ENCODE measurements around the gene TOR1A. TPM values are rescaled to one million over a fixed set of nuclear protein-coding genes. Genes with fewer than 3 reads are reported as not detected.
A peak's percentile ranks its signal among the peaks of the same experiment; 100 is the strongest.

Gene TOR1A
- total RNA-seq, 2 donors from 2014 or later, result 53.5 to 54.7 TPM

DNA sequence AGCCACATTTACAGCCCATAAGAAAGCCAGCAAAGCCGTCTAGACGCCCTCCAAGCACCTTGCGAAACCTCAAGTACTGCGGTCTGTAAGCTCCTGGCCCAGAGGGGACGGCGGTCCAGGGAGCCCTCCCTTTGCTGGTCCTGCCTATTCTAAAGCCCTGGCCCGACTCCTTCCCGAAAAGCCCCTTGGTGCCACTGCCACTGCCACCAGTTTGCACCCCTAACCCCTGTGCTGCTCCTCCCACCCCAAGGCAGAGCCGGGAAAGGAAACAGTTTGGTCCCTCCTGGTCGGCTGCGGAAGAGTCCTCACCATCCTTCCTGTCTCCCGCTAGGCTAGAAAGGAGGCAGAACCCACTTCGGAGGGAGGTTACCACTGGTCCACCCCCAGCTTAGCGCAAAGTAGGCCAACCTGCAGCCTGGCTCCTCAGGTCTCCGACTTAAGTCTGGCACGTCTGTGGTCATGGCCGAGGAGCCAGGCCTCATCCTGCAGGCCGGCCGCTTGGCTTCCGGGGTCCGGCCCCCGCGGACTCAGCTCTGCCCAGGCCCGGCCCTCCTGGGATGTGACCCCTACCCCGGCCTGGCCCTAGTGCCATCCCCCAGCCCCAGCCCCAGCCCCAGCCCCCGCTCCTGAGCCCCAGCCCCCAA is 916 bp downstream of the TOR1A start:
- Mint-ChIP-seq H3K27me3 (no peaks in the 10 kb centered on the region), H3K4me1 (ENCODE audit: low read depth in 2 of 2) (peaks cover 11 to 17% of the 10 kb centered on the region in 2 donors), H3K9me3 (no peaks in the 10 kb centered on the region), H3K36me3 (peaks cover 6% of the 10 kb centered on the region), H3K27ac (peak overlapping the region; percentile 60 to 79), H3K4me3 (peak overlapping the region; percentile 85)
- ATAC-seq (peak; percentile 63 to 64), DNase-seq (ENCODE audit: low spot score) (no peak)

GRCh38 chr9:129816501-129817435 is 7.2 kb downstream of the TOR1A start:
- no peak for ATAC-seq
- Mint-ChIP-seq H3K27ac (peak overlapping the region; percentile 53 to 81), H3K36me3 (peaks cover 7% of the 10 kb centered on the region), H3K4me3 (no peak overlapping the region), H3K4me1 (ENCODE audit: low read depth in 2 of 2) (peaks cover 15 to 20% of the 10 kb centered on the region in 2 donors), H3K27me3 (no peaks in the 10 kb centered on the region), H3K9me3 (no peaks in the 10 kb centered on the region)
- no peak for DNase-seq (ENCODE audit: low spot score)

- peaks cover 7% of the 10 kb centered on the region for H3K36me3 Mint-ChIP-seq
- no peaks in the 10 kb centered on the region for H3K27me3 Mint-ChIP-seq
- H3K4me1 Mint-ChIP-seq (ENCODE audit: low read depth in 2 of 2), result peaks cover 15 to 20% of the 10 kb centered on the region in 2 donors
- no peaks in the 10 kb centered on the region for H3K9me3 Mint-ChIP-seq
- ATAC-seq, result no peak
- DNase-seq (ENCODE audit: low spot score), result no peak
- H3K27ac Mint-ChIP-seq, result peak overlapping the region in 1 of 2 donors; percentile 46
- H3K4me3 Mint-ChIP-seq, result no peak overlapping the region
Measured at GRCh38 chr9:129815278-129815677, 8.7 kb downstream of the TOR1A start.

GRCh38 chr9:129814432-129815223 is 9.3 kb downstream of the TOR1A start:
- ATAC-seq (peak in 1 of 2 donors; percentile 14), DNase-seq (ENCODE audit: low spot score) (no peak)
- H3K4me3 Mint-ChIP-seq, result no peak overlapping the region
- H3K4me1 Mint-ChIP-seq (ENCODE audit: low read depth in 2 of 2), result peaks cover 15 to 20% of the 10 kb centered on the region in 2 donors
- no peaks in the 10 kb centered on the region for H3K27me3 Mint-ChIP-seq
- no peaks in the 10 kb centered on the region for H3K9me3 Mint-ChIP-seq
- peaks cover 7% of the 10 kb centered on the region for H3K36me3 Mint-ChIP-seq
- H3K27ac Mint-ChIP-seq, result peak overlapping the region in 1 of 2 donors; percentile 46

GRCh38 chr9:129813661-129814060 is 10.3 kb downstream of the TOR1A start:
- ATAC-seq (no peak), DNase-seq (ENCODE audit: low spot score) (no peak)
- Mint-ChIP-seq H3K27me3 (no peaks in the 10 kb centered on the region), H3K27ac (no peak overlapping the region), H3K4me1 (ENCODE audit: low read depth in 2 of 2) (peaks cover 15 to 19% of the 10 kb centered on the region in 2 donors), H3K4me3 (no peak overlapping the region), H3K36me3 (peaks cover 7% of the 10 kb centered on the region), H3K9me3 (no peaks in the 10 kb centered on the region)

DNA sequence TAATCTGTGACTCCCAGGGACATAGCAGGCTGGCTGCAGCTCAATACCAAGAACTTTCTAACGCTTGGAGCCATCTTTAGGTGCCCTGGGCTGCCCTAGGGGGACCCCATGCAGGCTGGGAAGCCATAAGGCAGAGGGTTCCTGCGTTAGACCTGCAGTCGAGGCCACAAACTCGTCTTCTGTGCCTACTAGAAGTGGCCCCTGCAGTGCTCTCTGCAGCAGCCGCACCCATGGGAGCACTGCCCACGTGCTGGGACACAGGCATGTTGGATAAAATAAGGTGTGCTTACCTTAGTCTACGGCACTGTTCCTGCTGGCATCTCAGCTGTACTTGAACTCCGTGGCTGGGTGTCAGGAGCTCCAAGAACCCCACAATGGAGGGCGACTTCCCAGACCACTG is 11.6 kb downstream of the TOR1A start:
- H3K27ac Mint-ChIP-seq, result peak overlapping the region in 1 of 2 donors; percentile 22
- no peaks in the 10 kb centered on the region for H3K27me3 Mint-ChIP-seq
- H3K36me3 Mint-ChIP-seq, result peaks cover 7% of the 10 kb centered on the region
- no peak overlapping the region for H3K4me3 Mint-ChIP-seq
- DNase-seq (ENCODE audit: low spot score) (no peak), ATAC-seq (no peak)
- no peaks in the 10 kb centered on the region for H3K9me3 Mint-ChIP-seq
- H3K4me1 Mint-ChIP-seq (ENCODE audit: low read depth in 2 of 2), result peaks cover 15 to 19% of the 10 kb centered on the region in 2 donors

DNA sequence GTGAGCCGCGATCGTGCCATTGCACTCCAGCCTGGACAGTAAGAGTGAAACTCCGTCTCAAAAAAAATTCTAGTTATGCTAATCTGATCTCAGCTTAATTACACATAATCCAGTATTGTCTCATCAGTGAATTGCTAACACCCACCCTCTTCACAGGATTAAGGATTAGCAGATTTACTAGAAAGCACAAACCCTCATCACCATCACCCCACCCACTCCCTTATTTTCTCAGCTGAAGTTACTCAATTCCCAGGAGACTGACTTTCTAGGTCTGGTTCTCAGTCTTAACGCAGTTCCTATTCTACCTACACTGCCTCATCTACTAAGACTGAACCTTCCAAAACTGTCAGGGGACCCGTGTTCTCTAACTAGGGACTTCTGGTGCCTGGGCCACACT is 12.0 kb downstream of the TOR1A start:
- Mint-ChIP-seq H3K27ac (peak overlapping the region in 1 of 2 donors; percentile 22), H3K27me3 (no peaks in the 10 kb centered on the region), H3K4me1 (ENCODE audit: low read depth in 2 of 2) (peaks cover 15 to 19% of the 10 kb centered on the region in 2 donors), H3K4me3 (no peak overlapping the region), H3K9me3 (no peaks in the 10 kb centered on the region), H3K36me3 (peaks cover 7% of the 10 kb centered on the region)
- no peak for DNase-seq (ENCODE audit: low spot score)
- ATAC-seq, result peak in 1 of 2 donors; percentile 39

DNA sequence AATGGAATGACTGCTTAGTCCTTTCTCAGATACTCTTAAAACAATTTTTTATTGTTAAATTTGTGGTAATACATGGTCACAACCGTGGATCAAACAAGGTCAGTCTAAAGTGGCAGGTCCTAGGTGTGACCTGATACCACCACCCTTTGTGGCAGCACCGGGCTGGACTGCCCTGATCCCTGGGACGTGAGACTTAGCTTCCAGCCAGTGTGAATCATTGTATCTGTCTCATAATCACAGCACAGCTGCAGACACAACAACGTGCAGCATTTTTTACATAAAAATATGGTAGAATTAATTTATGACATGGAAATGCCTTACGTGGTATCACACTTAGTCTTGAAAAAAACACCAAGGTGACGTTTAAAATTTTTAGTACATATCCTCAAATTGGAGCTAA is 13.1 kb downstream of the TOR1A start:
- Mint-ChIP-seq H3K4me1 (ENCODE audit: low read depth in 2 of 2) (peaks cover 13 to 14% of the 10 kb centered on the region in 2 donors), H3K36me3 (peaks cover under 1% of the 10 kb centered on the region), H3K27me3 (no peaks in the 10 kb centered on the region), H3K9me3 (no peaks in the 10 kb centered on the region), H3K27ac (no peak overlapping the region), H3K4me3 (no peak overlapping the region)
- DNase-seq (ENCODE audit: low spot score) (no peak), ATAC-seq (no peak)

DNA sequence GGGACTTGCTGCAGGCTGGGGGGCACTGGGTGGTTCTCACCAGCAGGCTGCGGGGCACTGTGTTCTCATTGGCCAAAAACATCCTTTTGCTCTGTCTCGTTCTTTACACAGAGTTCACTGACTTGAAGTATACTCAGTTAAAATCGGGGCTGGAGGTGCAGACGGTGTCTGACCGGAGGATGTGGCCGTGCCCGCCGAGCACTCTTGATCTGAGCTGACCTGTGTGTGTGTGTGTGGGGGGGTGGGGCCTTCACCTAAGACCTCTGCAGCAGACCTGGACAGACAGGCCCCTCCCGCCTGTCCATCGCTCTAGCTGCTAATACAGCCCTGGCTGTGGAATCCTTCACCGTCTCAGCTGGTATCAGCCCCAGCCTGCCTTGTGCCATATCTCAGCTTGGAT is 13.8 kb downstream of the TOR1A start:
- H3K4me1 Mint-ChIP-seq (ENCODE audit: low read depth in 2 of 2), result peaks cover 15 to 16% of the 10 kb centered on the region in 2 donors
- no peak overlapping the region for H3K27ac Mint-ChIP-seq
- no peaks in the 10 kb centered on the region for H3K36me3 Mint-ChIP-seq

GRCh38 chr9:129809346-129809745 is 14.6 kb downstream of the TOR1A start:
- Mint-ChIP-seq H3K27ac (no peak overlapping the region), H3K9me3 (no peaks in the 10 kb centered on the region), H3K4me3 (no peak overlapping the region)

More for the DNA sequence above, 13.8 kb downstream of the TOR1A start:
- DNase-seq (ENCODE audit: low spot score) (no peak), ATAC-seq (no peak)
- H3K4me3 Mint-ChIP-seq, result no peak overlapping the region
- H3K27me3 Mint-ChIP-seq, result no peaks in the 10 kb centered on the region
- H3K9me3 Mint-ChIP-seq, result no peaks in the 10 kb centered on the region

DNA sequence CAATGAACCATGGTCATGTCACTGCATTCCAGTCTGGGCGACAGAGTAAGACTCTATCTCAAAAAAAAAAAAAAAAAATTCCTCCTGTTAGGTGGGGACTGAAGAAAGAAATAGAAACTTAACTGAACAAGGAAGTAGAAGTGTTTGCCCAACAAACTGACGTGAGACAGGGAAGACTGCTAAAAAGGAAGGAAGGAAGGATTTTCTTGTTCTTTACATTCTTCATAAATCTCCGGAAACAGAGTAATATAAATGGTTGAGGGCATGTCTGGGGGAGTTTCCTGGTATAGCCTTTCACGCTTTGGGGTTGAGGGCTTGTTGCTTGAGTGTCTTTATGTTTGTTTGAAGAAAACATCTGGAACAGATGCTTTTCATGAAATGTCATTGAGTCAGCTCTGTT is 17.9 kb downstream of the TOR1A start:
- Mint-ChIP-seq H3K27ac (peak overlapping the region in 1 of 2 donors; percentile 24), H3K27me3 (no peaks in the 10 kb centered on the region), H3K4me1 (ENCODE audit: low read depth in 2 of 2) (peaks cover 16 to 17% of the 10 kb centered on the region in 2 donors), H3K4me3 (no peak overlapping the region), H3K36me3 (no peaks in the 10 kb centered on the region), H3K9me3 (no peaks in the 10 kb centered on the region)
- ATAC-seq (no peak), DNase-seq (ENCODE audit: low spot score) (no peak)

More at GRCh38 chr9:129809346-129809745, 14.6 kb downstream of the TOR1A start:
- H3K27me3 Mint-ChIP-seq, result no peaks in the 10 kb centered on the region
- ATAC-seq, result no peak
- DNase-seq (ENCODE audit: low spot score), result no peak
- H3K4me1 Mint-ChIP-seq (ENCODE audit: low read depth in 2 of 2), result peaks cover 16% of the 10 kb centered on the region in 2 donors
- no peaks in the 10 kb centered on the region for H3K36me3 Mint-ChIP-seq

DNA sequence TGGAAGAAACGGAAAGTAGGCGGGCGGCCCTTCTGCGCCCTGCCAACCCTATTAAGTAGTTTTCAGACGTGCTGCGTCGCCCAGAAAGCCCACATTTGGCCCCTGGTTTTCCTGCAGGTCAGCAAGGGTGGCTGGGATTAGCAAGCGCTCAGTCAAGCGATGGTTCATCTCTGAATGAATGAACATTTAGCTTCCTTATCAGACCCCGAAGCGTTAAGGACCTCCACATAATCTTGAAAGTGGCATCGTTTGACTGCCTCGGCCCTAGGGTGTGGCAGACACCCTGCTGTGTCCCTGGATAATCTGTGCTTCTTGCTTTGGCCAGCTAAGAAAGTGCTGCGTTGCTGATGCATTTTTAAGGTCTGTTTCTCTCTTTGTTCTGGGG is 20.3 kb downstream of the TOR1A start:
- no peaks in the 10 kb centered on the region for H3K9me3 Mint-ChIP-seq
- no peaks in the 10 kb centered on the region for H3K36me3 Mint-ChIP-seq
- H3K27me3 Mint-ChIP-seq, result no peaks in the 10 kb centered on the region
- no peak for ATAC-seq
- no peak for DNase-seq (ENCODE audit: low spot score)
- peak overlapping the region; percentile 29 to 39 for H3K27ac Mint-ChIP-seq
- H3K4me1 Mint-ChIP-seq (ENCODE audit: low read depth in 2 of 2), result peaks cover 16% of the 10 kb centered on the region in 2 donors
- peak overlapping the region; percentile 88 for H3K4me3 Mint-ChIP-seq

GRCh38 chr9:129802833-129803675 is 20.9 kb downstream of the TOR1A start, which contains the start of gene TOR1B:
TSS of gene TOR1B (plus strand) at chr9:129803184. CDS start at chr9:129803213, 29 bp downstream.
- peak; percentile 94 for DNase-seq (ENCODE audit: low spot score)
- ATAC-seq, result peak; percentile 98 to 99
- H3K36me3 Mint-ChIP-seq, result no peaks in the 10 kb centered on the region
- H3K4me1 Mint-ChIP-seq (ENCODE audit: low read depth in 2 of 2), result peaks cover 16% of the 10 kb centered on the region in 2 donors
- H3K27me3 Mint-ChIP-seq, result no peaks in the 10 kb centered on the region
- H3K27ac Mint-ChIP-seq, result peak within 1 kb of the TSS; percentile 53 to 84
- no peaks in the 10 kb centered on the region for H3K9me3 Mint-ChIP-seq
- H3K4me3 Mint-ChIP-seq, result peak within 1 kb of the TSS; percentile 88

Measured in natural killer cell treated with Interleukin-12 subunit alpha and Interleukin-12 subunit beta and Interleukin-15 and Interleukin-18, amount 100 ng/mL, for 72 hours (primary cell).